GOT3 (cell line): Measurements from ENCODE around the gene SLC14A1.

Source experiments
- DNase-seq: peaks from one replicate; lab custom pipeline; 2025; ENCODE audit warnings: mixed read lengths; lab: John Stamatoyannopoulos, UW

SLC14A1 gene

GRCh38 chr18:45723567-45724355, at the start of gene SLC14A1:
Gene SLC14A1, plus strand, starts transcription at chr18:45724181. Its CDS starts 6,140 bp downstream, at chr18:45730321.
- DNase-seq, result no peak

- no peak for DNase-seq
These were observed 46.6 kb upstream of the SLC14A1 start for GRCh38 chr18:45677276-45677807.

- no peak for DNase-seq
These were observed 45.5 kb upstream of the SLC14A1 start for GRCh38 chr18:45678441-45678840.

- no peak for DNase-seq
These were observed 45.1 kb upstream of the SLC14A1 start for GRCh38 chr18:45678850-45679249.

- DNase-seq, result no peak
These were observed 43.8 kb upstream of the SLC14A1 start for GRCh38 chr18:45680066-45680690.

- DNase-seq, result no peak
These were observed 41.8 kb upstream of the SLC14A1 start for GRCh38 chr18:45682181-45682580.

- DNase-seq, result no peak
These were observed 39.5 kb upstream of the SLC14A1 start for GRCh38 chr18:45684341-45685115.

GRCh38 chr18:45686891-45687611, 36.9 kb upstream of the SLC14A1 start:
- DNase-seq, result no peak

- no peak for DNase-seq
These were observed 36.4 kb upstream of the SLC14A1 start for GRCh38 chr18:45687621-45688020.

- no peak for DNase-seq
These were observed 35.9 kb upstream of the SLC14A1 start for GRCh38 chr18:45688113-45688512.

GRCh38 chr18:45688833-45689232, 35.1 kb upstream of the SLC14A1 start:
- no peak for DNase-seq

GRCh38 chr18:45689396-45689795, 34.6 kb upstream of the SLC14A1 start:
- no peak for DNase-seq

- DNase-seq, result peak; percentile 23
These were observed 32.8 kb upstream of the SLC14A1 start for GRCh38 chr18:45690975-45691815.

- no peak for DNase-seq
These were observed 32.2 kb upstream of the SLC14A1 start for GRCh38 chr18:45691816-45692179.

GRCh38 chr18:45702708-45703265, 21.2 kb upstream of the SLC14A1 start:
- DNase-seq, result no peak

GRCh38 chr18:45708831-45709230, 15.2 kb upstream of the SLC14A1 start:
- no peak for DNase-seq

- no peak for DNase-seq
These were observed 11.9 kb upstream of the SLC14A1 start for GRCh38 chr18:45712061-45712460.

GRCh38 chr18:45713239-45713638, 10.7 kb upstream of the SLC14A1 start:
- DNase-seq, result no peak

GRCh38 chr18:45715212-45715780, 8.7 kb upstream of the SLC14A1 start:
- no peak for DNase-seq

- no peak for DNase-seq
These were observed 4.9 kb upstream of the SLC14A1 start for GRCh38 chr18:45719106-45719505.
